Adipocyte (in vitro differentiated cells): ENCODE measurements around the gene THEM5.
A peak's percentile ranks its signal among the peaks of the same experiment; 100 is the strongest.
"Not testable (repeated sequence)": the region's sequence is repeated elsewhere in the genome, so short reads cannot be mapped to it uniquely, and the experiment has no call there.

Source experiments
- DNase-seq: peaks from one replicate; pipeline ENCODE4 v3.0.0-alpha.2; 2015; ENCODE audit warnings: low read depth
- H3K27me3 ChIP-seq: replicated peaks from 2 replicates; pipeline ENCODE4 v1.7.0; 2013; ENCODE audit warnings: mild to moderate bottlenecking, low read length, moderate library complexity; ENCODE audit not compliant: control insufficient read depth, insufficient read depth
- H3K36me3 ChIP-seq: 2 replicates; pipeline ENCODE4 v1.7.0; 2013; ENCODE audit warnings: low read length, mild to moderate bottlenecking, moderate library complexity; ENCODE audit not compliant: control insufficient read depth, insufficient read depth, severe bottlenecking
- H3K4me1 ChIP-seq: 2 replicates; pipeline ENCODE4 v1.7.0; 2013; ENCODE audit warnings: mild to moderate bottlenecking, low read length, moderate library complexity; ENCODE audit not compliant: control insufficient read depth, insufficient read depth
- H3K4me3 ChIP-seq: 2 replicates; pipeline ENCODE4 v1.7.0; 2013; ENCODE audit warnings: mild to moderate bottlenecking, low read length, moderate library complexity
- H3K9ac ChIP-seq: 2 replicates; pipeline ENCODE4 v1.7.0; 2013; ENCODE audit warnings: mild to moderate bottlenecking, low read length, moderate library complexity
- H3K9me3 ChIP-seq: 2 replicates; pipeline ENCODE4 v1.7.0; 2013; ENCODE audit warnings: mild to moderate bottlenecking, low read length, moderate library complexity; ENCODE audit not compliant: control insufficient read depth

Gene THEM5

DNA sequence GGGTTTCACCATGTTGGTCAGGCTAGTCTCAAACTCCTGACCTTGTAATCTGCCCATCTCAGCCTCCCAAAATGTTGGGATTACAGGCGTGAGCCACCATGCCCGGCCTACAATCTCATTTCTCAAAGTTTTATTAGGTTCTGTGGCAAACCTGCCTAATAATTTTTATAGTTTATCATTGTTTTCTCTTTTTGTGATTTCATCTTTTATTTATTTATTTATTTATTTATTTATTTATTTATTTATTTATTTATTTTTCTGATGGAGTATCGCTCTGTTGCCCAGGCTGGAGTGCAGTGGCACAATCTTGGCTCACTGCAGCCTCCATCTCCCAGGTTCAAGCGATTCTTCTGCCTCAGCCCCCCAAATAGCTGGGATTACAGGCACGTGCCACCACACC is 31.4 kb upstream of the THEM5 start:
- not testable (repeated sequence) for H3K36me3 ChIP-seq, DNase-seq, H3K27me3 ChIP-seq, H3K4me1 ChIP-seq, H3K9me3 ChIP-seq, H3K4me3 ChIP-seq, H3K9ac ChIP-seq

DNA sequence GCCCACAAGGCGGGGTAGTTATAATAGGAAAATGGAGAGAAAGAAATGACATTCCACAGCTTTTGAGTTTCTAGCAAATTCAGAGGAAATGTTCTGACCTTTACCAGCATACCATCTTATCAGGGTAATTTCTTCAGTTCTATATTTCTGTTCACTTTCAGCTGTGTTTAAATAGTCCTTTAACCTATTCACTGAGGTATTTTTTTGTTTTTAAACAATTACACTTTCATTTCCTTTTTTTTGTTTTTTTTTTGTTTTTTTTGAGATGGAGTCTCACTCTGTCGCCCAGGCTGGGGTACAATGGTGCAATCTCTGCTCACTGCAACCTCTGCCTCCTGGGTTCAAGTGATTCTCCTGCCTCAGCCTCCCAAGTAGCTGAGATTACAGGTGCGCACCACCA is 30.9 kb upstream of the THEM5 start:
- DNase-seq, H3K9ac ChIP-seq, H3K9me3 ChIP-seq, H3K4me3 ChIP-seq, H3K4me1 ChIP-seq, H3K36me3 ChIP-seq, H3K27me3 ChIP-seq: not testable (repeated sequence)

DNA sequence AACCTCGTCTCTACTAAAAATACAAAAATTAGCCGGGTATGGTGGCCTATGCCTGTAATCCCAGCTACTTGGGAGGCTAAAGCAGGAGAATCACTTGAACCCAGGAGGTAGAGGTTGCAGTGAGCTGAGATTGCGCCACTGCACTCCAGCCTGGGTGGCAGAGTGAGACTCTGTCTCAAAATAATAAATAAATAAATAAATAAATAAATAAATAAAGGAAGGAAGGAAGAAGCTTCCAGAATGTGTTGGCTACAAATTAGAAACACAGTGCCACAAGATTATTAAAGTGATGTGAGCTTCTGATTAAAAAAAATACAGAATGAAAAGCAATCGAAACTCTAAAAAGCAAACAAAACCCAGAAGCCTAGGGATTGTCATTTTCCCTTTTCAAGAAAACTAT is 30.4 kb upstream of the THEM5 start:
- not testable (repeated sequence) for H3K9me3 ChIP-seq

DNA sequence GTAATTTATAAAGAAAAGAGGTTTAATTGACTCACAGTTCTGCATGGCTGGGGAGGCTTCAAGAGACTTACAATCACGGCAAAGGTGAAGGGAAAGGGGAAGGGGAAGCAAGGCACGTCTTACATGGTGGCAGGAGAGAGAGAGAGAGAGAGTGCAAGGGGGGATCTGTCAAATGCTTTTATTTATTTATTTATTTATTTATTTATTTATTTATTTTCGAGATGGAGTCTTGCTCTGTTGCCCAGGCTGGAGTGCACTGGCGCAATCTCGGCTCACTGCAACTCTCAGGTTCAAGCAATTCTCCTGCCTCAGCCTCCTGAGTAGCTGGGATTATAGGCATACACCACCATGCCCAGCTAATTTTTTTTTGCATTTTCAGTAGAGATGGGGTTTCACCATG is 29.4 kb upstream of the THEM5 start:
- not testable (repeated sequence) for H3K9me3 ChIP-seq, H3K36me3 ChIP-seq, DNase-seq, H3K4me3 ChIP-seq, H3K9ac ChIP-seq, H3K27me3 ChIP-seq, H3K4me1 ChIP-seq

More for the DNA sequence above, 30.4 kb upstream of the THEM5 start:
- not testable (repeated sequence) for H3K4me1 ChIP-seq, DNase-seq, H3K4me3 ChIP-seq, H3K36me3 ChIP-seq, H3K9ac ChIP-seq, H3K27me3 ChIP-seq

DNA sequence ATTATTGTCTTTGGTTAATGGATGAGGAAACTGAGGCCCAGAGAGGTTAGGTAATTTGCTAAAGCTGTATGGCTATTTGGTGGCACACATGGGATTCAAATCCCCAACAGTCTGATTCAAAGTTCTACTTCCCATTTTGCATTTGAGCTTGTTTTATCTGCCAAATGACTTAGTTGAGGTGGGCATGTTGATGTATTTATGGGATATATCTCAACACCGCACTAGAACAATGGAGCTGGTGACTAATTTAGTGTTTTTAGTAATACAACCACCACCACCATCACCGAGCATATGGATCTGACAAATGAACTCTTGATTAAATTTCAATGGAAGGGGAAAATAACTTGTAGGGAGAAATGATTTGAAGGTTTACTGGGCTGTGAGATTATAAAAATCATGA is 29.0 kb upstream of the THEM5 start:
- H3K4me1 ChIP-seq: peaks cover 8% of the 10 kb centered on the region
- no peak overlapping the region for H3K9ac ChIP-seq
- peaks cover 3% of the 10 kb centered on the region for H3K36me3 ChIP-seq
- DNase-seq: no peak
- H3K27me3 ChIP-seq: no peaks in the 10 kb centered on the region
- H3K4me3 ChIP-seq: no peak overlapping the region
- H3K9me3 ChIP-seq: no peaks in the 10 kb centered on the region

DNA sequence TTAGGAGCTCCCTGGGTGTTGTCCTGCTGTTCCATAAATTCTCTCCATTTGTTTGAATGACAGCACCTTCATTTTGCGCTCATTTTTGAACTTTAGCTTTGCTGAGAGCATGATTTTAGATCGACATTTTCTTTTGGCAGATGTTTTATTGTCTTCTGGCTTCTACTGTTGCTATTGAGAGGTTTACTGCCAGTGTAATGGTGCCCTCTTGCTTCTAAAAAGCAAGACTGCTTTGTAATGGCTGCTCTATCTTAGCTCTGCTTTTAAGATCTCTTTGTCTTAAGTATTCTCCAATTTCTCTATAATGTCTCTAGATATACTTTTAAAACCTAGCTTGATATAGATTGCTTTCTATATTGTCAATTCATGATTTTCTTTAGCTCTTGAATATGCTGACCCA is 28.0 kb upstream of the THEM5 start:
- Histone ChIP-seq H3K36me3 (peaks cover 3% of the 10 kb centered on the region), H3K9me3 (no peaks in the 10 kb centered on the region), H3K4me1 (peaks cover under 1% of the 10 kb centered on the region), H3K9ac (no peak overlapping the region), H3K27me3 (no peaks in the 10 kb centered on the region), H3K4me3 (no peak overlapping the region)
- DNase-seq: no peak

DNA sequence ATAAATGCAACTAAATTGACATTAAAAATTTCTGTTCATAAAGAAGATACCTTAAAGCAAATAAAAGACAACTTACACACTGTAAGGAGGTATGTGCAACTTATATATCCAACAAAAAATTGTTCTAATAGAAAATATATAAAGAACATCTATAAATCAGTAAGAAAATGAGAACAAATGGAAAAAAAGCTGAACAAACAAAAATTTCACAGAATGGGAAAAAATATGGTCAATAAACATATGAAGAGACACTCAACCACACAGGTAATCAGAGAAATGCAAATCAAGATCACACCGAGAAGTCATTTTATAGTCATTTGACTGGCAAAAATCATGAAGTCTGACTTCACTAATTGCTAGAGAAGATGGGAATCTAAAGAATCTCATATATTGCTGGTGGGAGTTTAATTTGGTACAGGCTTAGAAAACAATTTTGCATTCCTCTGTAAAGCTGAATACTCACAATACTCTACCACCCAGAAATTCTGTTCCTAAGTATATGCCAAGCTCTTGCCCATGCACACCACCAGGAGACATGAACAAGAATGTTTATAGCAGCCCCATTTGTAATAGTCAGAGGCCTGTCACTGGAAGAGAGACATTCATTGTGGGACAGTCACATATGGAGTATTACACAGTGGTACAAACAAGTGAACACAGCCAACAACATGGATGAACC is 22.0 kb upstream of the THEM5 start:
- Histone ChIP-seq H3K9ac (no peak overlapping the region), H3K4me1 (no peaks in the 10 kb centered on the region), H3K4me3 (no peak overlapping the region), H3K9me3 (no peaks in the 10 kb centered on the region), H3K36me3 (peaks cover 17% of the 10 kb centered on the region), H3K27me3 (no peaks in the 10 kb centered on the region)
- peak; percentile 15 for DNase-seq

DNA sequence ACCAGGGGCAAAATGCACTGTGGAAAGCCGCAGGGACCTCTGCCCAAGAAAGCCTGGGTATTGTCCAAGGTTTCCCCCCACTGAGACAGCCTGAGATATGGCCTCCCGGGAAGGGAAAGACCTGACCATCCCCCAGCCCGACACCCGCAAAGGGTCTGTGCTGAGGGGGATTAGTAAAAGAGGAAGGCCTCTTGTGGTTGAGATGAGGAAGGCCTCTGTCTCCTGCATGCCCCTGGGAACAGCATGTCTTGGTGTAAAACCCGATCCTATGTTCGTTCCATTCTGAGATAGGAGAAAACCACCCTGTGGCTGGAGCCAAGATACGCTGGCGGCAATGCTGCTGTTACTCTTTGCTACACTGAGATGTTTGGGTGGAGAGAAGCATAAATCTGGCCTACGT is 19.3 kb upstream of the THEM5 start:
- H3K4me3 ChIP-seq, H3K27me3 ChIP-seq, H3K4me1 ChIP-seq, DNase-seq, H3K9me3 ChIP-seq, H3K9ac ChIP-seq: not testable (repeated sequence)
- H3K36me3 ChIP-seq: peaks cover 17% of the 10 kb centered on the region

DNA sequence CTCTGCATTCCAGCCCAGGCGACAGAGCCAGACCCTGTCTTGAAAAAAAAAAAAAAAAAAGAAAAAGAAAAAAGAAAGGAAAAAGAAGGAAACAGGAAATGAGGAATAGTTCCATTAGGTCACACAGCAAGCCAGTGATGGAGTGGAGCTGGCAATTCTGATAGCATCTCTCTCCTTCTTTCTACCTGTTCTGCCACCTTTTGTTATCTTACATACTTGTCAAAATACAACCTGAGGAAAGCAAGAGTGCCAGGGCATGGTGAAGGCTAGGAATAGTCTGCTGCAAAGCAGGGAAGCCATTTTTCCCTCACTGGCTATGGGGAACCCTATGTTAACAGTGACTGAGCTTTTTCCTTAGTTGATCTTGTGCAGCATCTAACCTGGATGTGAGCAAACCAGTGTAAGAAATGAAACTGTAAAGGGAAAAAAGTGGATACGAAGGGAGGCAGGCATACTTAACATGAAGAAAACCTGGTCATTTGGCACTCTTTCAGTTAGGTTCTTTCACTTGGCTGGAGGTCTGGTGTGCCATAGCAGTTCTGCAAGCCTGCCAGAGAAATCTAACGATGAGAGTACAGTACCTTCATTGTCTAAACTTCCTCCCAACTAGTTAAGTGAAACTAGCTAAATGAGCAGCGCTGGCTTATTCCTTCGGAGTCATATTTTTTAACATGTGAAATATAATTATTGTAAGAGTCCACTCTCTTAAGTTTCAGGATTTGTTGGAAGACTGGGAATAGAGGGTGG is 17.9 kb upstream of the THEM5 start:
- Histone ChIP-seq H3K9ac (no peak overlapping the region), H3K27me3 (no peaks in the 10 kb centered on the region), H3K4me3 (no peak overlapping the region), H3K9me3 (no peaks in the 10 kb centered on the region), H3K4me1 (peaks cover 12% of the 10 kb centered on the region), H3K36me3 (peaks cover 17% of the 10 kb centered on the region)
- DNase-seq: no peak

DNA sequence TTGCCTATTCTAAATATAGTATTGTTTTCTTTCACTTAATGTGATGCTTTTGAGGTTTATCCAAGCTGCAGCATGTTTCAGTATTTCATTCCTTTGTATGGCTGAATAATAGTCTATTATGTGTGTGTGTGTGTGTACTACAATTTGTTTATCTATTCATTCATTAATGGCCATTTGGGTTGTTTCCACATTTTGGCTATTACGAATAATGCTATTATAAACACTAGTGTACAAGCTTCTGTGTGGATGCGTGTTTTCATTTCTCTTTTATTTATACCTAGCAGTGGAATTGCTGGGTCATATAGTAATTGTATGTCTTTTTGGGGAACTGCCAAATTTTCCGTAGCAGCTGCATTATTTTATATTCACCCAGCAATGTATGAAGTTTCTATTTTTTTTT is 15.0 kb upstream of the THEM5 start:
- Histone ChIP-seq H3K36me3 (peaks cover 4% of the 10 kb centered on the region), H3K27me3 (no peaks in the 10 kb centered on the region), H3K4me1 (peaks cover 23% of the 10 kb centered on the region), H3K4me3 (no peak overlapping the region), H3K9ac (no peak overlapping the region), H3K9me3 (no peaks in the 10 kb centered on the region)
- no peak for DNase-seq

DNA sequence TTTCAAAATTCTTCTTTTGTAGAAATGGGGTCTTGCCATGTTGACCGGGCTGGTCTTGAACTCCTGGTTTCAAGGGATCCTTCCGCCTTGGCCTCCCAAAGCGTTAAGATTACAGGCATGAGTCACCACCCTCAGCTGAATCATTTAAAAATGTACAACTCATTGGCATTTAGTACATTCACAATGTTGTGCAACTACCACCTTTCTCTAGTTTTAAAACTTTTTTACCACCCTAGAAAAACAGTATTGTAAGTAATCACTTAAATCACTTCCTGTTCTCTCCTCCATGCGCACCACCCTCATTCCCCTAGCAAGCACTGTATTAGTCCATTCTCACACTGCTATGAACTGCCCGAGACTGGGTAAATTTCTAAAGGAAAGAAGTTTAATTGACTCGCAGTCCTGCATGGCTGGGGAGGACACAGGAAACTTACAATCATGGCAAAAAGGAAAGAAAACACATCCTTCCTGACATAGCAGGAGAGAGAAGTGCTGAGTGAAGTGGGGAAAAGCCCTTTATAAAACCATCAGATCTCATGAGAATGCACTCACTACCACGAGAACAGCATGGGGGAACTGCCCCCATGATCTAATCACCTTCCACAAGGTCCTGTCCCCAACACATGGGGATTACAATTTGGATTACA is 14.4 kb upstream of the THEM5 start:
- peak overlapping the region; percentile 31 for H3K4me3 ChIP-seq
- no peaks in the 10 kb centered on the region for H3K36me3 ChIP-seq
- DNase-seq: peak; percentile 68
- H3K9me3 ChIP-seq: no peaks in the 10 kb centered on the region
- no peaks in the 10 kb centered on the region for H3K27me3 ChIP-seq
- peaks cover 23% of the 10 kb centered on the region for H3K4me1 ChIP-seq
- H3K9ac ChIP-seq: peak overlapping the region; percentile 48
